Measurements from ENCODE around the gene CCR4.

DNA sequence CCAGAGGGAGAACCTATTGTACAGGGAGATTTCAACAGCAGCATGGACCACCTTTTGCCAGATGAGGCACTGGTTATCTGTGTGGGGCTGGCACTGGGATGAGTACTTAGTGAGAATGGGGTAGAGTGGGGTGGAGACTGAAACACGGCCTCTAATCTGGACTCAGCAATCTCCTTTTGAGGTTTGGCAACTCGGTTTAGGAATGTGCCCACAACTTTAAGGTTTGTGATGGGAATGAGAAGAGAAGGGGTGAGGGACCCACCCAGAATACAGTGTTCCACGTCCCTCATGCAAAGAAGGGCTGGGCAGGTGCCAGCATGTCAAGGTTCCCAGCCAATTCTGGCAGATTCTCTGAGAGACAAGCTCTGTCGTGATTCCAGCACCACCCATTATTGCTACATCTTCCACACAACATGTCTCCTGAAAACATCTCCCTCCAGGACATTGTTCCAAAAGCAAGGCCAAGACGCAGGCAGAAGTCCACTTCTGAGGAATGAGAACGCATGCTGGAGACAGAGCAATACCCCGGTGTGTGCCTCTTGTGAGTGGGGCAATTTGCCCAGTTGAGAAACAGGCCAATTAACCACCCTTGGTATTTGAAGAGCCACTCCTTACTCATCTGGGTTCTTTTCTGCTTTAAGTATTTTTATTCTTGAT, 37.5 kb upstream of the CCR4 start:
- TF ChIP-seq BCL11A (tag by site-specific recombination; IDR thresholded peaks at IDR 0.05; ENCODE audit: low read depth), result no peak
- TF ChIP-seq, protein P1, sequence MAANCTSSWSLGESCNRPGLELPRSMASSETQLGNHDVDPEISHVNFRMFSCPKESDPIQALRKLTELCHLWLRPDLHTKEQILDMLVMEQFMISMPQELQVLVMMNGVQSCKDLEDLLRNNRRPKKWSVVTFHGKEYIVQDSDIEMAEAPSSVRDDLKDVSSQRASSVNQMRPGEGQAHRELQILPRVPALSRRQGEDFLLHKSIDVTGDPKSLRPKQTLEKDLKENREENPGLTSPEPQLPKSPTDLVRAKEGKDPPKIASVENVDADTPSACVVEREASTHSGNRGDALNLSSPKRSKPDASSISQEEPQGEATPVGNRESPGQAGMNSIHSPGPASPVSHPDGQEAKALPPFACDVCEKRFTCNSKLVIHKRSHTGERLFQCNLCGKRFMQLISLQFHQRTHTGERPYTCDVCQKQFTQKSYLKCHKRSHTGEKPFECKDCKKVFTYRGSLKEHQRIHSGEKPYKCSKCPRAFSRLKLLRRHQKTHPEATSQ (tag by site-specific recombination; IDR thresholded peaks at IDR 0.05), result no peak
- no peak for TF ChIP-seq ZNF660 (tag by site-specific recombination; IDR thresholded peaks at IDR 0.05)
- no peak for TF ChIP-seq ZNF473 (tag by site-specific recombination; IDR thresholded peaks at IDR 0.05)
- no peak for TF ChIP-seq ZBTB1 (tag by site-specific recombination; IDR thresholded peaks at IDR 0.05)
- TF ChIP-seq, protein P2, sequence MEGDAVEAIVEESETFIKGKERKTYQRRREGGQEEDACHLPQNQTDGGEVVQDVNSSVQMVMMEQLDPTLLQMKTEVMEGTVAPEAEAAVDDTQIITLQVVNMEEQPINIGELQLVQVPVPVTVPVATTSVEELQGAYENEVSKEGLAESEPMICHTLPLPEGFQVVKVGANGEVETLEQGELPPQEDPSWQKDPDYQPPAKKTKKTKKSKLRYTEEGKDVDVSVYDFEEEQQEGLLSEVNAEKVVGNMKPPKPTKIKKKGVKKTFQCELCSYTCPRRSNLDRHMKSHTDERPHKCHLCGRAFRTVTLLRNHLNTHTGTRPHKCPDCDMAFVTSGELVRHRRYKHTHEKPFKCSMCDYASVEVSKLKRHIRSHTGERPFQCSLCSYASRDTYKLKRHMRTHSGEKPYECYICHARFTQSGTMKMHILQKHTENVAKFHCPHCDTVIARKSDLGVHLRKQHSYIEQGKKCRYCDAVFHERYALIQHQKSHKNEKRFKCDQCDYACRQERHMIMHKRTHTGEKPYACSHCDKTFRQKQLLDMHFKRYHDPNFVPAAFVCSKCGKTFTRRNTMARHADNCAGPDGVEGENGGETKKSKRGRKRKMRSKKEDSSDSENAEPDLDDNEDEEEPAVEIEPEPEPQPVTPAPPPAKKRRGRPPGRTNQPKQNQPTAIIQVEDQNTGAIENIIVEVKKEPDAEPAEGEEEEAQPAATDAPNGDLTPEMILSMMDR (tag by site-specific recombination; IDR thresholded peaks at IDR 0.05), result no peak
- no peak for TF ChIP-seq ZNF24 (tag by site-specific recombination; IDR thresholded peaks at IDR 0.05)
- TF ChIP-seq, protein P3, sequence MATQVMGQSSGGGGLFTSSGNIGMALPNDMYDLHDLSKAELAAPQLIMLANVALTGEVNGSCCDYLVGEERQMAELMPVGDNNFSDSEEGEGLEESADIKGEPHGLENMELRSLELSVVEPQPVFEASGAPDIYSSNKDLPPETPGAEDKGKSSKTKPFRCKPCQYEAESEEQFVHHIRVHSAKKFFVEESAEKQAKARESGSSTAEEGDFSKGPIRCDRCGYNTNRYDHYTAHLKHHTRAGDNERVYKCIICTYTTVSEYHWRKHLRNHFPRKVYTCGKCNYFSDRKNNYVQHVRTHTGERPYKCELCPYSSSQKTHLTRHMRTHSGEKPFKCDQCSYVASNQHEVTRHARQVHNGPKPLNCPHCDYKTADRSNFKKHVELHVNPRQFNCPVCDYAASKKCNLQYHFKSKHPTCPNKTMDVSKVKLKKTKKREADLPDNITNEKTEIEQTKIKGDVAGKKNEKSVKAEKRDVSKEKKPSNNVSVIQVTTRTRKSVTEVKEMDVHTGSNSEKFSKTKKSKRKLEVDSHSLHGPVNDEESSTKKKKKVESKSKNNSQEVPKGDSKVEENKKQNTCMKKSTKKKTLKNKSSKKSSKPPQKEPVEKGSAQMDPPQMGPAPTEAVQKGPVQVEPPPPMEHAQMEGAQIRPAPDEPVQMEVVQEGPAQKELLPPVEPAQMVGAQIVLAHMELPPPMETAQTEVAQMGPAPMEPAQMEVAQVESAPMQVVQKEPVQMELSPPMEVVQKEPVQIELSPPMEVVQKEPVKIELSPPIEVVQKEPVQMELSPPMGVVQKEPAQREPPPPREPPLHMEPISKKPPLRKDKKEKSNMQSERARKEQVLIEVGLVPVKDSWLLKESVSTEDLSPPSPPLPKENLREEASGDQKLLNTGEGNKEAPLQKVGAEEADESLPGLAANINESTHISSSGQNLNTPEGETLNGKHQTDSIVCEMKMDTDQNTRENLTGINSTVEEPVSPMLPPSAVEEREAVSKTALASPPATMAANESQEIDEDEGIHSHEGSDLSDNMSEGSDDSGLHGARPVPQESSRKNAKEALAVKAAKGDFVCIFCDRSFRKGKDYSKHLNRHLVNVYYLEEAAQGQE (tag by site-specific recombination; IDR thresholded peaks at IDR 0.05), result no peak
- no peak for TF ChIP-seq ZNF423 (tag by site-specific recombination; IDR thresholded peaks at IDR 0.05)
